Measurements from ENCODE around the gene MGMT. TPM values are rescaled to one million over a fixed set of nuclear protein-coding genes. Genes with fewer than 3 reads are reported as not detected.
"Not testable (repeated sequence)": the region's sequence is repeated elsewhere in the genome, so short reads cannot be mapped to it uniquely, and the experiment has no call there.

Gene MGMT
- total and polyA plus RNA-seq, 2 of the 4 experiments (the other 2 are of a cell fraction), result 11.5 to 17.8 TPM

DNA sequence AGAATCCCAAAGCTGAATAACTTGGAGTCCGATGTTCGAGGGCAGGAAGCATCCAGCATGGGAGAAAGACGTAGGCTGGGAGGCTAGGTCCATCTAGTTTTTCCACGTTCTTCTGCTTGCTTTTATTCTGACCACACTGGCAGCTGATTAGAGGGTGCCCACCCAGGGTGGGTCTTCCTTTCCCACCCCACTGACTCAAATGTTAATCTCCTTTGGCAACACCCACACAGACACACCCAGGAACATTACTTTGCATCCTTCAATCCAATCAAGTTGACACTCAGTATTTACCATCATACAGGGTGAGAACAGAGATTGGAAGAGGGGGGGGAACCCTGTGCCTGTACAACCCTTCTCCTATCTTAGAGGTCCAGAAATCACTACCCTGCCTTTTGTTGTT lies 31.3 kb upstream of the MGMT start:
- H2BK120ac ChIP-seq (ENCODE audit: low read depth, low read length); H4K20me1 ChIP-seq (ENCODE audit: insufficient read depth, low read length); H2BK15ac ChIP-seq (ENCODE audit: low read depth, low read length); H2AFZ ChIP-seq (replicated peaks; ENCODE audit: low read length, poor library complexity); intact Hi-C loops (cut with micrococcal nuclease); H4K91ac ChIP-seq (ENCODE audit: insufficient read depth, low read depth, low read length); in situ Hi-C loops (cut with MboI; ENCODE audit: low sequenced_read_pairs); H3K9me3 ChIP-seq (ENCODE audit: control insufficient read depth, insufficient read depth, low read length); H3K4me2 ChIP-seq (ENCODE audit: low read depth, low read length); POLR2A ChIA-PET (ENCODE audit: unreplicated experiment); H3K14ac ChIP-seq (replicated peaks; ENCODE audit: low read depth, low read length); H2BK5ac ChIP-seq (ENCODE audit: low read depth, low read length, poor library complexity, severe bottlenecking); H3K9me1 ChIP-seq (ENCODE audit: insufficient read depth, low read length); H3K4ac ChIP-seq (ENCODE audit: low read depth, low read length); H4K5ac ChIP-seq (ENCODE audit: low read depth, low read length); CTCF ChIA-PET; H3K9ac ChIP-seq (ENCODE audit: low read depth, low read length); ATAC-seq (ENCODE audit: low read depth); H3K4me3 ChIP-seq (ENCODE audit: insufficient read depth, low read depth, low read length); H2BK20ac ChIP-seq (ENCODE audit: low read depth, low read length); H3K79me1 ChIP-seq (ENCODE audit: low read depth in 1 of 2, low read length in 2 of 2); H3K18ac ChIP-seq (ENCODE audit: low read depth, low read length); BruUV-seq (replicated peaks); H3K27me3 ChIP-seq (ENCODE audit: control insufficient read depth, insufficient read depth, low read length); H3K23ac ChIP-seq (ENCODE audit: low read depth, low read length); H3K27ac ChIP-seq (ENCODE audit: insufficient read depth, low read length); DNase-seq; dilution Hi-C loops (cut with HindIII; ENCODE audit: low sequenced_read_pairs, unreplicated experiment); H4K8ac ChIP-seq (ENCODE audit: low read depth in 2 of 2, low read length in 2 of 2); H3K56ac ChIP-seq (ENCODE audit: extremely low read depth, insufficient read depth, low read length); H3K36me3 ChIP-seq (ENCODE audit: control insufficient read depth, insufficient read depth, low read length); H2AK5ac ChIP-seq (ENCODE audit: low read depth, low read length); H3K4me1 ChIP-seq (ENCODE audit: control insufficient read depth, insufficient read depth, low read length); H2AK9ac ChIP-seq (replicated peaks; ENCODE audit: low read depth, low read length, poor library complexity): not testable (repeated sequence)
- no CpG with 5 or more reads among the region's 4 CpGs for WGBS, 2 experiments (ENCODE audit: extremely low coverage in 2 of 2, insufficient read length in 1 of 2)

All from IMR-90 (cell line).